Stimulated activated CD4-positive, alpha-beta T cell treated with anti-CD3 and anti-CD28 coated beads, Interleukin-2, amount 100 ng/mL, for 24 hours (primary cell): ENCODE data around the gene RXRA.

Source experiments
- DNase-seq, 2 donors: peaks; one replicate each; pipeline ENCODE4 v3.0.0-alpha.2; 2020

Gene RXRA

DNA sequence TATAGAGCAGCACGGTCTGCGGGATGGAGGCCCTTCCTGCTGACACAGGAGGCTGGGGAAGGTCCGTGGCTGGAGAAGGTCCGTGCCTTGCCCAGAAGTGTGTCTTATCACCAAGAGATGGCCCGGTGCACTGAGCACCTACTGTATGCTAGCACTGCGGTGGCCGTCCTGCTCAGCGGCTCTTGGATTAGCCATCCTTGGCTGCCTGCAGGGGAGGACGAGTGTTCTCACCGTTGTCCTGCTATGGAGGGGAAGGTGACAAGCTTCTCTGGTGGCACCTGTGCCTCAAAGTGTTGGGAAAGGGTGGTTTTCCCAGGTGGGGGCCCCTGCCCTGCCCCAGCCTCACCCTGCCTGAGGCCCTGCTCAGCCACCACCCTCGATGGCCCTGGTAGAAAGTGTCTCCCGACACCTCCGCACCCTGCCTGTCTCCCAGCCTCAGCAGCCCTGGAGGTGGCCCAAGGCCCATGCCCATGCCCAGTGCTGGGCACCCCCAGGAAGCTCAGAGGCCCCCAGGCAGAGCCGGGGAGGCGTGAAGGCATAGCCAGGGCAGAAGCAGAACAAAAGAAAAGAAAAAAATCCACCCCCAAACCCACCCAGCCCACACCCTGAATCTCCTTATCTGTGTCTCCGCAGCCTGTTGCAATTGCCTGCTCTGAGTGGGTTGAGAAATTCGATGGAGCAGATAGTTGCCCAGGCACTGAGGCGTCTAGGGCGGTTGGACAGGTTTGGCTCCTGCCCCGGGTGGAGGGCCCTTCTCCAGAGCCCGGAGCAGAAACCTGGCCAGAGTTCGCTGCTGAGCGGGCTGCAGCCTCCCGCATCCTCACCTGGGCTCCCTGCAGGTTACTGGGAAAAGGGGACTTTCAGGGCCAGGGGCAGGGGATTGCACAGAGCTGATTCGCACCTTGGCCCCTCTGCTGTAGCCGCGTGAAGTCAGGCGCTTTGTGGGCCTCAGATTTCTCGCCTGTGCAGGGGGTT is 30.5 kb downstream of the RXRA start:
- DNase-seq: no peak

DNA sequence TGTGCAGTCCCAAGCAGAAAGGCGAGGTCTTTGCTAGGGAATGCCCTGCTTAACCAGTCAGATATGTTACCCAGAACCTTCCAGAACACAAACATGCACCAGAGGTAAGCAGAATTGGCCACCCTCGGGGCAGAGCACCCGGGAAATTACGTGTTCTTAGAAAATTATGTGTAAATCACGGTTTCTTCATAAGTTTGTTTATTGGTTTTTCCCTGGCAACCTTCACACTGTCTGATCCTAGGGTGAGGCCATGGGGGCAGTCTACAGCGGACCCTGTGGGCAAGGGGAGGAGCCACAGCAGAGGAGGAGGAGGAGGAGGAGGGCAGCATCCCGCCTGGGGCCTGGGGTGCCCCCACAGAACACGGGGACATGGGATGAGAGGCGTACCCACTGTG is 31.4 kb downstream of the RXRA start:
- DNase-seq: no peak

GRCh38 chr9:134358026-134358661 is 31.9 kb downstream of the RXRA start:
- DNase-seq: no peak

DNA sequence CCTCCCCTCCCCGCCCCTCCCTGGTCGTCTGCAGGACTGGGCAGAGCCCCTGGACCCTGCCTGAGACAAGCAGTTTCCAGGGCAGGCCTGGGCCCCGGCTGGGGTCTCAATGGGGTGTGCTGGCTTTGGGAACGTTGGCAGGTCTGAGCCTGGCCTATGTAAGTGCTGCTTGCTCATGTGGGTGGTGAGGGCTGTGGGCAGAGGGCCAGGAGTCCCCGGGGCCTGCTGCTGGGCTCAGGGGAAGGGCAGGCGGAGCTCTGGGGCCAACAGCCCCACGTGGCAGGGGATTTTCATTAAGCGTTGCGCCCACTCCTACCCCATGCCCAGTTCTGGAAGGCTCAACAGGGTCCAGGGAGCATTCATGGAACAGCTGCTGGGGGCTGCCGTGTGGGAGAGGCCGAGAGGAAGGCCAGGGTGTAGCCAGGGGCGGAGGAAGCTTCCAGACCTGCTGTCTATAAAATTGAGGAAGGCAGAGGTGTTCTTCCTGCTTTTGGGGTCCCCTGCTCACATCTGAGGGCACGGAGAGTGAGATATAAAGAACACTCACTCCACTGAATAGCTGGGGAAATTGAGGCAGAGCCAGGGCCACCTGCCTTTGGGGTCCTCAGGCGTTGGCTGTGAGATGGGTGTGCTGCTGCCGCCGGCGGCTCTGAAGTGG is 32.5 kb downstream of the RXRA start:
- no peak for DNase-seq

DNA sequence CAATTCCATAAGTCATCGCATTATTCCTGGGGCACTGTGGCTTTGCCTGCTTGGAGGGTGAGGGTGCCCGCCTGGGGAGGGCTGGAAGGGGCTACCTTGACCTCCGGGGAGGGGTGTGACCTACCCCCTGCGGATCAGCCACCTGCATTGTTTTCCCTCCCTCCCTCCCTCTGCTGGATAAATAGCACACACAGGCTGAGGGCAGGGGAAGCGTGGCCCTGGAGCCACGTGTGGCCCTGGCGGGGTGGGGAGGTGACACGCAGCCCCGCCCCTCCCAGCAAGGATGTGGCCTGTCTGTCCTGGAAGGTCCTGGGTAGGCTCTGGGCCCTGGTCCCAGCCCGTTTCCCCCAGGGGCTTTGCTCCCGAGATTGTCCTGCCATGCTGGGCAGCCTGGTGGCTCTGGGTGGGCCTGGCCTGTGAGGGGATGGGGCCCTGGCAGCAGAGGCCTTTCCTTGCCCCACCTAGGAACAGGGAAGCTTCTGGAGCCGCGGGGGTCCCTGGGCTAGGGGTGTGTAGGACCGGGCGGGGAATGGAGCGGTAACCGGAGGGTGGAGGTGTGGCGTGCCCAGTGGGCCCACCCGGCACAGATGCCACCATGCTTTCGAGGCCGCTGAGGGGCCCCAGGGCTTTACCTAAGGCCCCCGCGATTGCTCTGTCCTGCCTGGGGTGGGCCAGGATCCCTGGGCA is 33.4 kb downstream of the RXRA start:
- DNase-seq: no peak

GRCh38 chr9:134360180-134360759 is 34.0 kb downstream of the RXRA start:
- no peak for DNase-seq

DNA sequence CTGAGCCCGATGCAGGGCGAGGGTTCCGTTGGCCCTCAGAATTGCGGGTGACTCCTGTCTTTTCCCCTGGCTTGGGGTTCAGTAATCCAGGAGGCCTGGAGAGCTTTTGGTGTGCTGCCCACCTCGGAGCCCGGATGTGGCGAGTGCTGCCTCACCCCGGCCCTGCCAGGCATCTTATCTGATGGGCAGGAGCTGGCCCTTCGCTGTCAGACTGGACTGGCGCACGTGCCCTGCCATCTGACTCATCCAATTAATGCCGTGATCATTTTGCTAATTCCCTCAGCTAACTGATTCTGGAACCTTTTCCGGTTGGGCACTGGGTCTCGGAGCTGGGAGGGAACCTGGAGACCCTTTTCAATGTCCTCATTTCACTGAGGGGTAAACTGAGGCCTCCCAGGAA is 34.6 kb downstream of the RXRA start:
- DNase-seq: no peak

DNA sequence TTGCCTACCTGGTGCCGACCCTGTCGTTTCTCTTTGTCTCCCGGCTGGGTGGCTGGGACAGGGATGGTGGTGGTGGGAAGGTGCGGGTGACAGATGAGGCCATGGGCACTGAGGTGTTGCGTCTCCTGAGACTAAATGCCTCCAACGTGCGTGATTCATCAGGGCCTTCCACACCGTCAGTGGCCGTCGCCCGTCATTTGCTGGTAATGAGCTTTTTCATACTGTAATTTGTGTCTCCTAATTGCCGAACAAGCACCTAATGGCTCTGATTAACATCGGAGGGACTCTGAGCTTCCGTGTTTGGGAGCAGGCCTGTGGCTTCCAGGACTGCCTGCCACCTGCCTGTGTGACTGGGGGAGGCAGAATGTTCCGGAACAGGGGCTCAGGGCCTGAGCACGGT is 35.2 kb downstream of the RXRA start:
- DNase-seq: no peak

DNA sequence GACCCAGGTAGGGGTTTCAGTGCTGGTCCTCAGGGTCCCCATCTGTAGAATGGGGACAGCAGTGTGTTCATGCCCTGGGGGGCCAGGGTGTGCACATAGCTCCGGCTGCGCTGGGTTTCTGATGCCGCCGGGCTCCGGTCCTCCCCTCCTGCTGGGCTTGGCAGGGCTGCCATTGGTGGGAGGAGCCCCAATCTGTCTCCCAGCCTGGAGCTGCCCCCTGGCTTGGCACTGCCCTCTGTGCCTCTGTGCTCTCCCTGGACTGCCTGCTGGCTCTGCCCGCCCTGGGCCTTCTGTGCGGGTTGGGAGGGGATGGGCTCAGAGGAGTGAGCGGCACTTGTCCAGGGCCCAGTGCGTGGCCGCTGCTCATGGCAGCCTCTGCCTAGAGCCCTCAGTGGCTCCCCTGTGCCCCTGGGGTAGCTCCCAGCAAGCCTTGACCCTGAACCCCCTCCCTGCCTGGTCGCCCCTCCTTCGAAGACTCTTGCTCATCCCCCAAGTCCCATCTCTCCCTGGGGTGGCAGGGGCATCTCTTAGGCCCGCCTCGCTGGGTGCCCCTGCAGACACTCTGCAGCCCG is 35.7 kb downstream of the RXRA start:
- no peak for DNase-seq

- no peak for DNase-seq
Measured at GRCh38 chr9:134363450-134363849, 37.2 kb downstream of the RXRA start.

GRCh38 chr9:134364391-134365114 is 38.3 kb downstream of the RXRA start:
- DNase-seq: no peak

GRCh38 chr9:134365115-134365596 is 38.9 kb downstream of the RXRA start:
- no peak for DNase-seq

- no peak for DNase-seq
Measured at GRCh38 chr9:134365791-134366222, 39.6 kb downstream of the RXRA start.

DNA sequence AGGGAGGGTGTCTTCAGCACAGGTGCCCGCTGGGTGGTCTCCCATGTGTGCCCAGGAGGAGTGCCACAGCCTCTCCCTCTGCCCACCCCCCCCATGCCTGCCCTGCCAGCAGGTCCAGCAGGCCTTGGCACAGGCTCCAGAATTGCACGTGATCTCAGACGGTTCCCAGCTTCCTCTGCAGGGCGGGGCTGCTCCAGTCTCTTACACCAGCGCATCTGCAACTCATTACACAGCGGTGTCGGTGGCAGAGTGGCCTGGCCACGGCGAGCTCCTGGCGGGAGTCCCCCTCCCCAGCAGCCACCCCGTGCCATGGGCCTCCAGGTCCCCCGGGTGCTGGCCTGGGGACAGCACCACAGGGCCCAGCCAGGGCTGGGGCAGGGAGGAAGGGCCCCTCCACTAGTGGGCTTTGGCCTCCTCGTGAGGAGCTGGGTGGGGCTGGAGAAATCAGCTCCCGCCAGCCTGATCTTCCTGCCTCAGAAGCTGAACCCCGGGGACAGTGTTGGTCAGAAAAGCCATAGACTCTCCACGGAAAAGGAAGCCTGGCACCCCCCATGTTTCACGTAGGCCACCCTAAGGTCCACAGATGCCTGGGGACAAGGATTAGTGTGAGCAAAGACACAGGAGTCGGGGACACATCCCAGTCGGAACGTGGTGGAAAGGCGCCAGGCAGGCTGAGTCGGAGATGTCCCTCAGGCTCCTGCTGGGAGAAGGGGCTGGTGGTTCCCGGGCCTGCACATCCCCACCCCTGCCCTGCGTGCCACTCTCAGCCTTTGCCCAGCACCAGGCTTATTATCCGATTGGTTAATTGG is 40.2 kb downstream of the RXRA start:
- no peak for DNase-seq

DNA sequence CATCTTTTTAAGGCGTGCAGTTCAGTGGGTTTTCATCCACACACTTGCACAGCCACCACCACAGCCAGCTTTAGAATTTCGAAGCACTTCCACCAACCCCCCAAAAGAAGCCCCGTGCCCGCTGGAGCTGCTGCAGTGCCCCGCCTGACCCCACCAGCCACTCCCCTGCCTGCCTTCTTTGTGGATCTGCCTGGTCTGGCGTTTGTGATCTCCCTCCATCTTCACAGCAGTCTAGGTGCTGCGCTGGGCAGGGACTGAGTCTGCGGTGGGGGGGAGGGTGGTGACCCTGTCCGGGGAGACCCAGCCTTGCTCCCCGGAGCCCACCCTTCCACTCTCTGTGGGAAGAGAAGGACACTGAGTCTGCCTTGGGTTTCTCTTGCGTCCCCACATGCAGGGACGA is 40.8 kb downstream of the RXRA start:
- no peak for DNase-seq

- no peak for DNase-seq
Measured at GRCh38 chr9:134367791-134368490, 41.7 kb downstream of the RXRA start.

DNA sequence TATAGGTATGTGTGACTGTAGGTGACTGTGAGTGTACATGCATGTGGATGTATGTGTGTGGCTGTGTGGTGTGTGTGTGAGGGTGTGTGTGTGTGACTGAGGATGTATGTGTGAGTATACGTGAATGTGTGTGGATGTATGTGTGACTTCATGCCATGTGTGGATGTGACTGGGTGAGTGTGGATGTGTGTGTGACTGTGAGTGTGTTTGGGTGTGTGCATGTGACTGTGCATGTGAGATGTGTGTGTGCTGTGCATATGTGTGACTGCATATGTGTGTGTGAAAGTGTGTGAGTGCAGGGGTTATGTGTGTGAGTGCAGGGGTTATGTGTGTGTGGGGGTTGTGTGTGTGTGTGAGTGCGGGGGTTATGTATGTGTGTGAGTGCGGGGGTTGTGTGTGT is 42.3 kb downstream of the RXRA start:
- no peak for DNase-seq

GRCh38 chr9:134369416-134370212 is 43.4 kb downstream of the RXRA start:
- DNase-seq: no peak

DNA sequence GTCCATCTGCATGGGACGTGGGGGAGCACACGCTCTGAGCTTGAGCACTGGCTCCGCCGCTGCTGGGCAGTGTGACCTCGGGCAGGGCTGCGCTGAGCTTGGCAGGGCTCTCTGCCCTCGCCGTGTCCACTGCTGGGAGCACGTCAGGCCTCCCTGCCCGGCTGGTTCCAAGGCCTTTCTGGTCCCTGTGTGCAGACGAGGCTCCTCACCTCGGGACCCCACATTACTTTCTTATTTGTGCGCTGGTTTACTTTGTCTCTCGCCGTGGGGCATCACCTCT is 43.9 kb downstream of the RXRA start:
- DNase-seq: no peak
